ENCODE measurements around the gene CD163L1.
A peak's percentile ranks its signal among the peaks of the same experiment; 100 is the strongest.
"Not testable (repeated sequence)": the region's sequence is repeated elsewhere in the genome, so short reads cannot be mapped to it uniquely, and the experiment has no call there.

The CD163L1 gene

DNA sequence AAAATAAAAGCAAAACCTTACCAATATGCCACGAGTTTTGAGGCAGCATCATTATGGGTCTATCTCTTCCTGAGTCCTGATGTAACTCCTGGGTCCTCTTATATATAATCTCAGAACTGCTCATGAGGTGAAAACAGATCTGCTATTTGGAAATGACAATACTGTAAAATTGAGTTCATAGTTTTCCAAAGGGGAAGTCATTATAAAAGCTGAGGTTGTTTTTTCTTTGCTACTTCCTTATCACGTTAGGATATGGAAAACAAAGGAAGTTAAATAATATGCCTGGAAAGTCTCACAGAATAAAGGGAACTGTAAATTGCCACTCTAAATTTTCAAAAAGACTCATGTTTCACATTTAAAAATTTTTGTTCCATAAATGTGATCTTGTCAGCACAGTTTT, at the start of gene CD163L1:
TSS of gene CD163L1 (minus strand) at position 78 of the 400 bp plus-strand sequence. CDS start at position 52, 26 bp downstream.
- DNase-seq (ENCODE audit: low read depth in 1 of 2, low spot score in 1 of 2), result no peak

DNA sequence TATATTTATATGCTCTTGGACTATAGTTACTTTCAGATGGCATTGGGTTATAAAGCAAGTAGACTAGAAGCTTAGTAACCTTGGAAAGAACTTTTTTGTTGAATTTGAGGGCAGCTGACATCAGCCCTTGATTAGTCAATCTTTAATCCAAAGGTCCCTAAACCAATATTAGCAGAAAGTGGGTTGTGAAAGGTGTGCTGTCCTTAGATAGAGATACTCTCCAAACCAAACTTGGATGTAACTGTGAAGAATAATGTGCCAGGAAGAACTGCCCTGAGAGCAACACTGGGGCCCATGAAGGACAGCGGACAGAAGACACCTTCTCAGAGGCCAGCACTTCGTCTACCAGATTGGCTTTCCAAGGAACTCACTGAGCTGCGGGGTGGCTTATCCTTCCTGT, 49.1 kb upstream of the CD163L1 start:
- no peak for DNase-seq (ENCODE audit: low read depth in 1 of 2, low spot score in 1 of 2)

DNA sequence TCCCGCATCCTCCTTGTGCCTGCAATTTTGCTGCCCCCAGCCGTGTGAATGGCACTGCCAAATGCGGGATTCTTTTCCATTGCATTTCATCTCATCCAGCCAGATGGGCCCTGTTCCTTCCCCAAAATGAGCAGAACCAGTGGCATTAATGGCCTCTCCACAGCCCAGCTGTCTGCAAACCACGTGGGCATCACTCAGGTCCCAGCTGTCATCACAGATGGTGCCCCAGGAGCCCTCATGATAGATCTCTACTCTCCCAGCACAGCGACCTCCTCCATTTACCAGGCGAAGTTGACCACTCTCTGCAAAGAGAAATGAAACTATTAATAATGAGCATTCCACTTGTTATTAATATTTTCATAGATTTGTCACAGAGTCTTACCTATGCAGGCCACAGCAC, 42.6 kb upstream of the CD163L1 start:
- DNase-seq (ENCODE audit: low read depth in 1 of 2, low spot score in 1 of 2), result no peak

DNA sequence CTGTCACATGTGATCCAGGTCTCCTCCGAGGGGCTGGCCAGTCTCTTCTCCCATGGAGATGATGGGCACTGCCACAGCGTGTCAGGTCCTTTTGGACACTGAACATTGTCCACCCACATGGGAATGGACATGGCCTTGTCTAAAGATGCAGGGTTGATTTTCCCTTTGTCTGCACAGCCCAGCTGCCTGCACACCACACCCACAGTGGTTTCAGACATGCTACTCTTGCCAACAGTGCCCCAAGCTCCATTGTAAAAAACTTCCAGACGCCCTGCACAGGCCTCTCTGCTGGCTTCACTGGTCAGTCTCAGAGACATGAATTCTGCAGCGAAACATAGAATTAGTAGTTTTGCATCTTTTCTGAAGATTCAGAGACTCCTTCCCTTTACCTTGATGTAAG, 41.1 kb upstream of the CD163L1 start:
- no peak for DNase-seq (ENCODE audit: low read depth in 1 of 2, low spot score in 1 of 2)

DNA sequence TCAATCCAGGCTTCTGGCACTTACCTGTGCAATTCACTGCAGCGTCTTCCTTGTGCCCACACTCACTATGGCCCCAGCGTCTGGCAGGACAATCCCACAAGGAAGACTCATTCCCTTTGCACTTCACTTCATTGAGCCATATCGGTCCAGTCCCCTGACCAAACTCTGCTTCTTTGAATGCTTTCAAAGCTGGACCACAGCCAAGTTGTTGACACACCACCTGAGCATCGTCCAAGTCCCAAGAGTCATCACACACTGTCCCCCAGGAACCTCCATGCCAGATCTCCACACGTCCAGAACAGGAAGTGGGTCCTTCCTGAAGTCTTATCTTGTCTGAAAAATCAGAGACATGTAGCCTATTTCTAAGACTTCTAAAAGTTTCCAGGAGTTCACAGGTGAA, 39.4 kb upstream of the CD163L1 start:
- no peak for DNase-seq (ENCODE audit: low read depth in 1 of 2, low spot score in 1 of 2)

DNA sequence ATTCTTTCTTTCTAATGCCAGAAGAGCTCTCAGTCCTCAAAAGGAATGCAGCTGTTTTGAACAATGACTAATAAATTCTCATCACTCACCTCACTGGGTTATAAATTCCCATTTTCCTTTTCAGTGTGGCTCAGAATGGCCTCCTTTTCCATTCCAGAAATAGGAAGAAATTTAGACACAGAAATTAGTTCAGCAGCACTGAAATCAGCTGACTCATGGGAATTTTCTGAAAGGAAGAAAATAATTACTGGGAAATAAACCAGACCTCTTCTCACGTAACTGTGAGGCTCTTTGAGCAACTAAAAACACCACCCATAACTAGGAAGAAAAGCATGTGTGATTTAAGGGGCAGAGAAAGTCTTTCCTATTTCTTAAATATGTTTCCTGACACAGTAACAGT, 35.8 kb upstream of the CD163L1 start:
- no peak for DNase-seq (ENCODE audit: low read depth in 1 of 2, low spot score in 1 of 2)

DNA sequence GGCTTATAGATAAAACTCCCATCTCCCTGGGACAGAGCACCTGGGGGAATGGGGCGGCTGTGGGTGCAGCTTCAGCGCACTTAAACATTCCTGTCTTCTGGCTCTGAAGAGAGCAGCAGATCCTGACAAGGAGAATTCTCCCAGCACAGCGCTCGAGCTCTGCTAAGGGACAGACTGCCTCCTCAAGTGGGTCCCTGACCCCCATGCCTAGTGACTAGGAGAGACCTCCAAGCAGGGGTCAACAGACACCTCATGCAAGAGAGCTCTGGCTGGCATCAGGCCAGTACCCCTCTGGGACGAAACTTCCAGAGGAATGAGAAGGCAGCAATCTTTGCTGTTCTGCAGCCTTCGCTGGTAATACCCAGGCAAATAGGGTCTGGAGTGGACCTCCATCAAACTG, 28.1 kb upstream of the CD163L1 start:
- DNase-seq (ENCODE audit: low read depth in 1 of 2, low spot score in 1 of 2), result no peak

DNA sequence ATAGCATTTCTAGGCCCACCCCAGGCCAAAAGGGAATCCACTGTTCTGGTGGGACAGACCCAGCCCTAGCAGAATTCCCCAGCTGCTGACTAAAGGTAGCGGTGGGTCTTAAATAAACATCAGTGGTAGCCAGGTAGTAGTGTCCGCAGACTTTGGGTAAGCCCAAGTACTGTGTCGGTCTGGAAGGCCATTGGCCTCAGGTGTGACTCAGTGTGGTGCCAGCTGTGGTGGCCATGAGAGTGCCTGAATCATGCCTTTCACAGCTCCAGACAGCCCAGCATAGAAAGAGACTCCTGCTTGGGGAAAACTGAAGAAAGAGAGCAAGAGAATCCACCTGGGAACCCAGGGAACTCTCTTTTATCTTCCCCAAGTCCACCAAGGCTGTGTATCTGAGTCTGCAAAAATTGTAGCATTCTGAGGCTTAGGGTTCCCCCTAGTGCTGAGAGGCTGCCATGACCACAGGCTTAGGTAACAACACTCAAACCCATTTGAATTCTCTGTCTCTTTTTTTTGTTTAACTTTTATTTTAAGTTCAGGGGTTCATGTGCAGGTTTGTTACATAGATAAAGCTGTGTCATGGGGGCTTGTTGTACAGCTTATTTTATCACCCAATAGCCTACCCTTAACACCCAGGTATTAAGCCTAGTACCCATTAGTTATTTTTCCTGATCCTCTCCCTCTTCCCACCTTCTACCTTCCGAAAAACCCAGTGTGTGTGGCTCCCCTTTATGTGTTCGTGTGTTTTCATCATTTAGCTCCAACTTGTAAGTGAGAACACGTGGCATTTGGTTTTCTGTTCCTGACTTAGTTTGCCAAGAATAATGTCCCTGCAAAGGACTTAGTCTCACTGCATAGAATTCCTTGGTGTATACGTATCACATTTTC, 16.7 kb upstream of the CD163L1 start:
- peak in 1 of 2 donors; percentile 33 for DNase-seq (ENCODE audit: low read depth in 1 of 2, low spot score in 1 of 2)

DNA sequence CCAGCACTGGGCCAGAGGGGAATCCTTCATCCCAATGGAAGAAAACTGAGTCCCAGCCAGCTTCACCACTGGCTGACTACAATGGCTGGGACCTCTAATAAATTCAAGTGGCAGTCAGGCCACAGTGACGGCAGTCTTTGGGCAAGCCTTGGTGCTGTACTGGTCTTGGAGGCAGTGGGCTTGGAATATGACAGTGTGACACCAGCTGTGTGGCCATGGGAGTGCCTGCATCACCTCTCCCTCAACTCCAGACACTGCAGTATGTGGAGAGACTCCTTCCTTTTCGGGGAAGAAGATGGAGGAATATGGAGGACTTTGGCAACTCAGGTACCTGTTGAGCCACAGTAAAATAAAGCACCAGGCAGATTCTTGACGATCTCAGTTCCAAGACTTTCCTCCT, 16.0 kb upstream of the CD163L1 start:
- DNase-seq (ENCODE audit: low read depth in 1 of 2, low spot score in 1 of 2), result no peak

DNA sequence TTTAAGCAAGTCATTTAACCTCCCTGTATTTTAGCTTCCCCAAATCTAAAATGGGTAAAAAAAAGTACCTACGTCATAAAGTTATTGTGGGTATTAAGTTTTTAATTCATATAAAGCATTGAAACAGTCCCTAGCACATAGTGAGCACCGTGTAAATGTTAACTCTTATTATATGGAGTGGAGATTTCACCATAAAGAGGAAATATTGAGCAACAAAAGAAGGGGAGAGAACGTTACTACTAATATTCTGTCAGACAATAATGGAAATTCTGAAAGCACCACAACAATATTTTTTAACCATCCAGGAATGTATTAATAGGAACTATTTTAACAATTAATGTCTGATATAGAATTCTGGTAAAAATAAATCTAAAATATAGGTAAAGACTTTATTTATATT, 7.8 kb upstream of the CD163L1 start:
- DNase-seq (ENCODE audit: low read depth in 1 of 2, low spot score in 1 of 2), result no peak

DNA sequence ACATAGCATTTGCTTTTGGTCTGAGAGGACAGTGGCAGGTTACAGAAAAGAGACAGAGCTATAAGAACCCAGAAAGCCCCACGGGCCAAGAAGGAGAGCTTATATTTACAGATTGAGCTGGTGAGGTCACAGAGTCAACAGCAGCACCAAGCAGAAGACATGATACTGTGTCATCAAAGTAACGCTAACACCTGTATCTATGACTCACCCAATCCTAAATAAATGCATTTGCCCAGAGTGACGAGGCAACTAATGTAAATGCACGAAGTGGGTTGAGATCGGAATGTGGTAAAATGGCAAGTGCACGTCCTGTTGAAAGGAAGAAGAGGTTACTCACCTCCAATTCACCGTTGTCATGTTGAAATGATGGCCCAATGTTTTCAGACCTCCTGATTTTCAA, 6.7 kb upstream of the CD163L1 start:
- no peak for DNase-seq (ENCODE audit: low read depth in 1 of 2, low spot score in 1 of 2)

DNA sequence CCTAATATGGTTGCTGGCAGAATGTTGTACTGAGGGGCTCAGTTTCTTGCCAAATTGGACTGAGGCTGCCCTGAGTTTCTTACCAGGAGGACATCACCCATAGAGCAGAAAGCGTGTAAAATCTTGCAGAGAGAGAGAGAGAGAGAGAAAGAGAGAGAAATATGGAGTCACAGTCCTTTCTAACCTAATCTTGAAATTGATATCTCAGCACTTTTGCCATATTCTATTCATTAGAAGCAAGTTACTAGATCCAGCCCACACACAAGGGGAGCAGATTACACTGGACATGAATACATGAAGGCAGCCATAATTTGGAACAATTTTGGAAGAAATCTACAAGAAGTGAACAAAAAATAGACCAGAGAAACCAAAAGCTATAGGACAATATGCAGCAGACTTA, 4.1 kb upstream of the CD163L1 start:
- no peak for DNase-seq (ENCODE audit: low read depth in 1 of 2, low spot score in 1 of 2)

DNA sequence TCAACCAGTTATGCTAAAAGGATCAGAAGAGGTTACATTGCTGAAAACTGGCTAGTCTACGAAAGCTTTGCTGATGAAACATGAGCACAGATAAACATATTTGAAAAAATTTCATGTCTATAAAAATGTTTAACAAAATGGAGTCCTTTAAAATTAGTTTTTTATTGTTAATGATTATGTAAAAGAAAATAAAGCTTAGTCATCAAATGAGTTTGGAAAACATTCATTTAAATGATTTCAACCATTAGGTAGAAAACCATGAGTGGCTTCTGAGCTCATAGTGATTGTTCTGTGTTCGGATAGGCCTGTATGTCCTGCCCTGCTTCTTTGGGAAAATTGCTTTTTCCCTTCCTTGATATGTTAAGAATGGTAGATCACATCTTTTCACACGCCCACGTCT, 584 bp upstream of the CD163L1 start:
- DNase-seq (ENCODE audit: low read depth in 1 of 2, low spot score in 1 of 2), result no peak

DNA sequence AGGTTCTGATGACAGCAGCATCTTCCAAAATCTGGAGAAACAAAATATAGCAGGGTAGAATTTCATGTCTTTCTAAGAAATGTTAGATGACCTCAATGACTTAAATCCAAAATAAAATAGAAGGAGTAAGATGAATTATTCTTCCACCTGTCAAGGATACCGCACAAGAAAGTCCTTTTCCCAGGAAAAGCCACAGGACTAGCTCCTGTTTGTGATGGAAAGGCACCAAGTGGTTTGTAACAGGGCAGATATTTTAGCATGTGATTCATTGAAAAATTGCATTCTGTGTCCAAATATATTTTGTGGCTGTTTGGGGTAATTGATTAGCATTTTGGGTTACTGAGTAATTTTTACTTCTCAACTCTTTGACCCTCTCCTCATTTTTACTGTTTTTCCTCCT, 2.7 kb downstream of the CD163L1 start:
- DNase-seq (ENCODE audit: low read depth in 1 of 2, low spot score in 1 of 2), result no peak

DNA sequence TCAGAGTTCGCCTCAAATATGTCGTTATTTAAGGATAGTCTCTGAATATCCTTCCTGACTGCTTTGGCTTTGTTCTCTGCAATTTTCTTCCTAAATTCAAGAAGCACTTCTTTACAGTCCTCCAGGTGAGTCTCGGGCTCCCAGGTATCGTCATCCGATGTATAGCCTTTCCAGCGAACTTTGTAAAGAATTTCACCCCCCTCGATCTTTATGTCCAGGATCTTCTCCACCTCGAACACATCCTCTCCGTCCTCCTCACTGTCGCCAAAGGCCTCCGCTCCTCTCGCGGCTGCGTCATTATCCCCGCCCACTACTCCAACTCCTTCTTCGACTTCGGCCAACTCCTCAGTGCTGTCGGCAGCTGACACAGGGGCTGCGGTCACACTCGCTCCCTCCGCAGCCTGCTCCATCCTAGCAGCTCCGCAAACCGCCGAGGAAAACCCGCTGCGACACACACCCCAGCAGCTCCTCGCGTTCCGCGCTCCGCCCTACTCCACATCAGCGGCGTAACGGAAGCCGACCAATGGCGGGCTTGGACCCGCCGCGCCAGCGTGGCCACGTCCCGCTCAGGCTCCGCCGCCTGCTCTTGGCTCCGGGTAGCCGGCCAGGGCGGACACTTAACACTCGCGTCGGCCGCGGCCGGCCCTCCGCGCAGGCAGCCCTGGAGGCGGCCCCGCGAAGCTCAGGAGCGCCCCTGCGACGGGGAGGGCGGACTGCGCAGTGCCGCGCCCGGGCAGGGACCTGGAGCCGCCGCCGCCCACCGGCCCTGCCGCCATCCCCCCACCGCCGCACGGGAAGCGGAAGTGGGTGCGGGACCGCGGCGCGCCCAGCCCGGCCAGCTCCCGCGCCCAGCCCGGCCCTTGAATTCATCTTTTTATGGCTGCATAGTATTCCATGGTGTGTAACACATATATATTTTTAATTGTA, 4.1 kb downstream of the CD163L1 start:
- DNase-seq (ENCODE audit: low read depth in 1 of 2, low spot score in 1 of 2), result peak in 1 of 2 donors; percentile 14

DNA sequence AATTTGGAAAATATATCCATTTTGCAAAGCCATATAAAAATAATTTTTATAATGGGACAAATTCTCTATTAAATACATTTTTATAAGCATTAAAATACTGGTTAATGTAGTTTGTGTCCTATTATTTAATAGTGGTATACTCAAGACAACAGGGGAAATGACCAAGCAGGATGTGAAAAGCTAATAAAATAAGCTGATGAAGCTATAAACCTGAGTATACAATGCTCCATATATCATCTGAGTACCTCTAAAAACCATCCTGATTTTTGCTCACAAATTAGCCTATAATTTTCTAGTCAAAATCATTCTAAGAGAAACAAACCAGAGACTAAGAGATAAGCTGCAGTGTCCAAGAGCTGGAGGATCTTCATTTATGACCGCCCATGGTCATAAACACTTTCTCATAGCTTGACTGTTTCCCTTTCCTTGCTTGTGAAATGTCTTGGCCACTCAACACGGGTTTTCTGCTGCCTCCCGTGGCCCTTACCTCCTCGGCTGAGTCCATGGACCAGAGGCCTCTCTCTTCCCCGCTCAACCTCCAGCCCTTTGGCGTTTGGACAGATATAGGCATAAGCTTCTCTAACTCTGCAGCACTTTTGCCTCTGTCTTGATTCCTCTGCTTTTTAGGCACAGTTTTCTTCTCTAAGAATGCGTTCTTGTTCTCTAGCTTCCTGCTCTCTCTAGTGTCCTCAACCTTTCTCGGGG, 5.5 kb downstream of the CD163L1 start:
- DNase-seq (ENCODE audit: low read depth in 1 of 2, low spot score in 1 of 2), result not testable (repeated sequence)

DNA sequence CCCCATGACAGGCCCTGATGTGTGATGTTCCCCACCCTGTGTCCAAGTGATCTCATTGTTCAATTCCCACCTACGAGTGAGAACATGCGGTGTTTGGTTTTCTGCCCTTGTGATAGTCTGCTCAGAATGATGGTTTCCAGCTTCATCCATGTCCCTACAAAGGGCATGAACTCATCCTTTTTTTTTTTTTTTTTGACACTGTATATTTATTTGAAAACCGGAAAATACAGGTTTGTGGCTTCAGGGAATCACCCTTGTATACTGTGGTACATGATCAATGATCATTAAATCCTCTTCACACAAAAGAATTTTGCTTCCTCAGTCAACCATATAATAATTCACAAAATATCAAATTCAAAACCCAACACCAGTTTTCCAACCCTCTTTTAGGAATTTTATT, 6.5 kb downstream of the CD163L1 start:
- DNase-seq (ENCODE audit: low read depth in 1 of 2, low spot score in 1 of 2), result not testable (repeated sequence)

DNA sequence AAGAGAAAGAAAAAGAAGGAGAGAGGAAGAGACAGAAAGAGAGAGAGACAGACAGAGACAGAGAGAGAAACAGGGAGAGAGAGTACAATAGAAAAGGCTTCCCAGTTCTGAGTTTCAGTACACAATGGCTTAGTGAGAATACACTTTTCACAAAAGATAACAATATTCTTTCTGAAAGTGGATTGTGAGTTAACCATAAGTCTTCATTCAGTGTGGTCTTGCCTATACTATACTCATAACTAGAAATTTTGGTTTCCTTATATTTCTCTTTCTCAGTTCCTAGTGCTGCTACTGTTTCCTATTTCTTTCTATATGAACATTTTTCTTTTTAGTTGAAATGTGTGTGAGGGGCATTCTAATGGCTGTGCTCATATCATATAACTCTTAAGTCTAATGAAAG, 9.3 kb downstream of the CD163L1 start:
- no peak for DNase-seq (ENCODE audit: low read depth in 1 of 2, low spot score in 1 of 2)

DNA sequence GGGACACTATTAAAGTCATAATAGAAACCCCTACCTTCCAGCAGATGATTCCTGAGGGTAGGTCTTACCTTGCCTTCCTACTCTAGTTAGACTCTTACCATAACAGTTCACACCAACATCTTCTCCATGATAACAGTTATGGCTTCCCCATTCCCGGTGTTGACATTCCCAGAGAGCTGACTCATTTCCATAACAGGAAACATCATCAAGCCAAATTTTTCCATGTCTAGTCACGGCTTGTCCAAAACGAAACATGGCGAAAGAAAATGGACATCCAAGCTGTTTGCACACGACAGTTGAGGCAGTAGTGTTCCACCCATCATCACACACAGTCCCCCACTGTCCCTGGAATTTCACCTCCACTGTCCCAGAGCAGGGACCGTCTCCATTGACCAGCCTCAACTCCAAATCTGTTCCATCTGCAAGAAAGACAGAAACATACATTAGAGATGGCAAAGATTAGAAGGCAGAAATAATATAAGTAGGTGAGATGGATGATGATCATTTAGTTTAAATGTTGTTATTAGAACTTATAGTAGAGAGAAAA, 10.6 kb downstream of the CD163L1 start:
- no peak for DNase-seq (ENCODE audit: low read depth in 1 of 2, low spot score in 1 of 2)

DNA sequence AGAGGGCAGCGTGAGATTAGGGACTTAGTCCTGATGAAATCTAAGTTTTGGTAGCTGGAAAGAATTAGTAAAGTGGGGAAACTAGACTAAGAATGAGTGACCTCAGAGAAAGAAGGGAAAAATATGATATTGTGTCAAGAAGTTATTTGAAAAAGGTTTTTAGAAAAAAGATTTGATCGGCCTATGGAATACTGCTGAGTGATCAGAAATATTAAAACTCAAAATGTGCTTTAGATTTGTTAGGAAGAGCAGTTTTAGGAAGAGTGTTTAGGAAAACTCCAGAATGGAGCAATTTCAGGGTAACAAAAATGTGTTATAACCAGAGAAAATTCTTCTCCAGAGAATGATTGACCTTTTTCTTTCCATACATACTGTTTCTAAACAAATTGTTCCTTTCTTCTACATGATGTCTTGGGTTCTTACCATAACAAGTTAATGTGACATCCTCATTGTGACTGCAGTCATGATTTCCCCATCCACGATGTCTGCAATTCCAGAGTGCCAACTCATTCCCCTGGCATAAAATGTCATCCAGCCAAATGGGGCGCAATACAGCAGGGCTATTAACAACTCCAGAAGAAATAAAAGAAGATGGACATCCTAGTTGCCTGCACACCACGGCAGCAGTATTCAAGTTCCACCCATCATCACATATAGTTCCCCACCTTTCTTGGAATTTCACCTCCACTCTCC, 11.8 kb downstream of the CD163L1 start:
- no peak for DNase-seq (ENCODE audit: low read depth in 1 of 2, low spot score in 1 of 2)

DNA sequence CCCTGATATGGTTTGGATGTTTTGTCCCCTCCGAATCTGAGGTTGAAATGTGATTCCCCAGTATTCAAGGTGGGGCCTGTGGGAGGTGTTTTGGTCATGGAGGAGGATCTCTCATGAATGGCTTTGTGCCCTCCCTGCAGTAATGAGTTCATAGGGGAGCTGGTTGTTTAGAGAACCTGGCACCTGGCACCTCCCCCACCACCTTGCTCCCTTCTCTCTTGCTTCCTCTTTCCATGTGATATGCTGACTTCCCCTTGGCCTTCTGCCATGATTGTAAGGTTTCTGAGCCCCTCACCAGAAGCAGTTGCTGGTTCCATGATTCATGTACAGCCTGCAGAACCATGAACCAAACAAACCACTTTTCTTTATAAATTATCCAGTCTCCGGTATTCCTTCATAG, 32.6 kb downstream of the CD163L1 start:
- no peak for DNase-seq (ENCODE audit: low read depth in 1 of 2, low spot score in 1 of 2)

Data from activated CD4-positive, alpha-beta T cell treated with anti-CD3 and anti-CD28 coated beads, Interleukin-2, amount 50 U/mL, for 24 hours (primary cell).